DND-41 (cell line): ENCODE measurements around the gene CFAP77.

Experiments
- ATAC-seq: fragments of 200-7000 bp; cut with Tn5 transposase; 3 replicates; pipeline ENCODE4 v1.9.1; 2021; ENCODE audit warnings: low read depth; ENCODE audit not compliant: insufficient read depth
- DNase-seq: peaks from one replicate; pipeline ENCODE4 v3.0.0-alpha.2; 2020
- H2AFZ ChIP-seq: 2 replicates; pipeline ENCODE4 v1.6.0; 2012; ENCODE audit warnings: low read depth, low read length
- H3K27ac ChIP-seq: 2 replicates; pipeline ENCODE4 v1.5.1; 2012; ENCODE audit warnings: low read length, inconsistent platforms
- H3K27me3 ChIP-seq: fragments of 200-600 bp; sonication (generic); 2 replicates; pipeline ENCODE4 v1.6.0; 2012; ENCODE audit warnings: low read length, mild to moderate bottlenecking, inconsistent platforms; ENCODE audit not compliant: insufficient read depth, poor library complexity
- H3K36me3 ChIP-seq: 2 replicates; pipeline ENCODE4 v1.5.1; 2012; ENCODE audit warnings: low read length, inconsistent platforms; ENCODE audit not compliant: insufficient read depth
- H3K4me1 ChIP-seq: 2 replicates; pipeline ENCODE4 v1.5.1; 2012; ENCODE audit warnings: mild to moderate bottlenecking, low read length; ENCODE audit not compliant: insufficient read depth
- H3K4me2 ChIP-seq: 2 replicates; pipeline ENCODE4 v1.6.0; 2012; ENCODE audit warnings: mild to moderate bottlenecking, moderate library complexity, low read length, inconsistent platforms; ENCODE audit not compliant: insufficient read depth
- H3K4me3 ChIP-seq, 2 experiments: fragments of 200-600 bp in 1 of 2; shearing (Covaris generic) in 1 of 2; 2 replicates each; pipeline ENCODE4 v1.5.1; 2012 to 2016; ENCODE audit warnings: inconsistent platforms in 2 of 2, low read length in 2 of 2, mild to moderate bottlenecking in 2 of 2, low read depth in 1 of 2, moderate library complexity in 1 of 2
- H3K79me2 ChIP-seq: 2 replicates; pipeline ENCODE4 v1.6.0; 2012; ENCODE audit warnings: low read length, inconsistent platforms; ENCODE audit not compliant: insufficient read depth
- H3K9ac ChIP-seq: 2 replicates; pipeline ENCODE4 v1.6.0; 2012; ENCODE audit warnings: low read depth, mild to moderate bottlenecking, inconsistent platforms, low read length, moderate library complexity
- H3K9me3 ChIP-seq: 2 replicates; pipeline ENCODE4 v1.5.1; 2012; ENCODE audit warnings: low read length, moderate library complexity, mild to moderate bottlenecking, inconsistent platforms; ENCODE audit not compliant: insufficient read depth, severe bottlenecking
- H4K20me1 ChIP-seq: 2 replicates; pipeline ENCODE4 v1.6.0; 2012; ENCODE audit warnings: low read length; ENCODE audit not compliant: insufficient read depth
- CTCF ChIP-seq: IDR thresholded peaks from 2 replicates; pipeline ENCODE4 v1.5.1; 2012; ENCODE audit warnings: borderline replicate concordance, low read length, moderate library complexity, mild to moderate bottlenecking; ENCODE audit not compliant: poor library complexity, severe bottlenecking; ENCODE audit errors: extremely low read depth
- EZH2 ChIP-seq: IDR thresholded peaks from 3 replicates; pipeline ENCODE4 v1.6.1; 2012; ENCODE audit warnings: borderline replicate concordance, low read depth, mild to moderate bottlenecking, moderate library complexity, low read length, inconsistent platforms; ENCODE audit not compliant: severe bottlenecking

The CFAP77 gene

GRCh38 chr9:132447902-132448301 is 37.9 kb downstream of the CFAP77 start:
- Histone ChIP-seq H4K20me1 (no peaks in the 10 kb centered on the region), H3K27ac (no peak overlapping the region), H3K79me2 (no peaks in the 10 kb centered on the region), H2AFZ (no peak overlapping the region), H3K4me3 (no peak overlapping the region), H3K4me2 (no peak overlapping the region), H3K9ac (no peak overlapping the region), H3K27me3 (no peaks in the 10 kb centered on the region), H3K9me3 (no peaks in the 10 kb centered on the region), H3K4me1 (no peaks in the 10 kb centered on the region), H3K36me3 (no peaks in the 10 kb centered on the region)
- DNase-seq (no peak), ATAC-seq (no peak)
- TF ChIP-seq CTCF (no peak), EZH2 (no peak)

GRCh38 chr9:132451276-132451675 is 41.3 kb downstream of the CFAP77 start:
- H3K27me3 ChIP-seq: no peaks in the 10 kb centered on the region
- H3K9ac ChIP-seq: no peak overlapping the region
- no peak overlapping the region for H3K4me2 ChIP-seq
- no peak overlapping the region for H2AFZ ChIP-seq
- ATAC-seq (no peak), DNase-seq (no peak)
- TF ChIP-seq CTCF (no peak), EZH2 (no peak)
- H3K4me1 ChIP-seq: no peaks in the 10 kb centered on the region
- H3K79me2 ChIP-seq: no peaks in the 10 kb centered on the region
- no peak overlapping the region for H3K27ac ChIP-seq
- H3K9me3 ChIP-seq: no peaks in the 10 kb centered on the region
- no peaks in the 10 kb centered on the region for H3K36me3 ChIP-seq
- H4K20me1 ChIP-seq: no peaks in the 10 kb centered on the region
- no peak overlapping the region for H3K4me3 ChIP-seq

GRCh38 chr9:132456241-132456640 is 46.2 kb downstream of the CFAP77 start:
- Histone ChIP-seq H3K4me2 (no peak overlapping the region), H3K9ac (no peak overlapping the region), H4K20me1 (no peaks in the 10 kb centered on the region), H3K4me3 (no peak overlapping the region), H3K4me1 (no peaks in the 10 kb centered on the region), H2AFZ (no peak overlapping the region), H3K27me3 (no peaks in the 10 kb centered on the region), H3K27ac (no peak overlapping the region), H3K36me3 (no peaks in the 10 kb centered on the region), H3K79me2 (no peaks in the 10 kb centered on the region), H3K9me3 (no peaks in the 10 kb centered on the region)
- TF ChIP-seq EZH2: no peak
- no peak for TF ChIP-seq CTCF
- no peak for DNase-seq
- ATAC-seq: no peak

GRCh38 chr9:132457504-132458236 is 47.7 kb downstream of the CFAP77 start:
- Histone ChIP-seq H3K36me3 (no peaks in the 10 kb centered on the region), H3K4me2 (no peak overlapping the region), H3K27ac (no peak overlapping the region), H3K79me2 (no peaks in the 10 kb centered on the region), H3K4me1 (no peaks in the 10 kb centered on the region), H3K27me3 (no peaks in the 10 kb centered on the region), H3K9ac (no peak overlapping the region), H3K9me3 (no peaks in the 10 kb centered on the region), H2AFZ (no peak overlapping the region), H3K4me3 (no peak overlapping the region), H4K20me1 (no peaks in the 10 kb centered on the region)
- ATAC-seq: no peak
- TF ChIP-seq CTCF (no peak), EZH2 (no peak)
- DNase-seq: no peak
